ENCODE data around the gene TMEM92. TPM values are rescaled to one million over a fixed set of nuclear protein-coding genes. Genes with fewer than 3 reads are reported as not detected.

The TMEM92 gene
- total and polyA plus RNA-seq, 2 of the 13 experiments (the other 11 are each of a cell fraction or from before 2014, with no cell fraction given) = 0.07 TPM; not detected in 1

- ATAC-seq = no peak
- no peaks in the 10 kb centered on the region for H4K20me1 ChIP-seq (ENCODE audit: insufficient read depth, low read length)
- ChIA-PET POLR2A (interaction anchor here (0.9 kb wide), 1 partner anchor 110 kb away, joined by 4 read pairs; no protein-coding TSS in a partner anchor), CTCF (ENCODE audit: low intra/inter-chr PET ratio, low total read pairs) (no interaction called here)
- H3K9me3 ChIP-seq (ENCODE audit: low read length) = no peaks in the 10 kb centered on the region
- BruUV-seq (replicated peaks) = no TSS peak
- H3K4me1 ChIP-seq (ENCODE audit: insufficient read depth, low read length) = peaks cover 10% of the 10 kb centered on the region; the same call in 1 of the 2 replicates
- H3K4me2 ChIP-seq (ENCODE audit: low read depth, low read length) = no peak overlapping the region
- WGBS (ENCODE audit: low lambda C conversion rate) = 58% methylated on average over 4 of the region's 4 CpGs
- no peak for FAIRE-seq
- in situ Hi-C loops (cut with HindIII; ENCODE audit: extremely low pct_ligation_motif_present, low pct_unique_long_range_greater_than_20kb) (no loop called here), intact Hi-C loops (cut with micrococcal nuclease; ENCODE audit: unreplicated experiment) (no loop called here)
- no peak overlapping the region for H3K27ac ChIP-seq (ENCODE audit: extremely low read length, insufficient read depth, low read length)
- DNase-seq (ENCODE audit: low spot score) = no peak
- no peaks in the 10 kb centered on the region for H3K79me2 ChIP-seq (ENCODE audit: insufficient read depth, low read length)
- H3K4me3 ChIP-seq (replicated peaks in 1 of 3; ENCODE audit: insufficient read depth in 1 of 3, low read depth in 2 of 3, low read length in 3 of 3) = no peak overlapping the region
- H3K27me3 ChIP-seq (ENCODE audit: control insufficient read depth in 1 of 2, insufficient read depth in 2 of 2, low read length in 2 of 2) = peaks cover 2 to 14% of the 10 kb centered on the region in 2 experiments; a peak in 3 of 5 replicates
- no peak overlapping the region for H2AFZ ChIP-seq (ENCODE audit: low read length)
- H3K36me3 ChIP-seq (replicated peaks in 1 of 2; ENCODE audit: control insufficient read depth in 1 of 2, insufficient read depth in 2 of 2, low read length in 2 of 2) = no peaks in the 10 kb centered on the region
- H3K9ac ChIP-seq (ENCODE audit: insufficient read depth, low read depth, low read length) = no peak overlapping the region
- TF ChIP-seq ZNF878 (CRISPR knock-in tag; IDR thresholded peaks at IDR 0.05) (no peak), KIAA2018 (CRISPR knock-in tag; IDR thresholded peaks at IDR 0.05; ENCODE audit: borderline replicate concordance) (no peak), ZNF30 (CRISPR knock-in tag; IDR thresholded peaks at IDR 0.05) (no peak), SMAD1 (CRISPR knock-in tag; IDR thresholded peaks at IDR 0.05; ENCODE audit: borderline replicate concordance, low read depth) (no peak), ZNF790 (CRISPR knock-in tag; IDR thresholded peaks at IDR 0.05; ENCODE audit: borderline replicate concordance) (no peak), SP2 (CRISPR knock-in tag; IDR thresholded peaks at IDR 0.05) (no peak), NKX3-1 (CRISPR knock-in tag; IDR thresholded peaks at IDR 0.05) (no peak), DZIP1 (CRISPR knock-in tag; IDR thresholded peaks at IDR 0.05) (no peak), KLF9 (CRISPR knock-in tag; IDR thresholded peaks at IDR 0.05; ENCODE audit: low read depth) (no peak), ZNF260 (CRISPR knock-in tag; IDR thresholded peaks at IDR 0.05; ENCODE audit: borderline replicate concordance, low read depth) (no peak), ZFP36 (IDR thresholded peaks at IDR 0.05; ENCODE audit: borderline replicate concordance, low read depth, low read length, partially characterized antibody) (no peak), JDP2 (CRISPR knock-in tag; IDR thresholded peaks at IDR 0.05; ENCODE audit: borderline replicate concordance) (no peak)
Observed at GRCh38 chr17:50288306-50288705, 14.0 kb downstream of the TMEM92 start.
